HG03175 (cell line): Measurements from ENCODE around the gene ARSG.
"Not testable (repeated sequence)": the region's sequence is repeated elsewhere in the genome, so short reads cannot be mapped to it uniquely, and the experiment has no call there.

ENCODE experiments used
- ATAC-seq: cut with Tn5 transposase; IDR thresholded peaks from one replicate; pipeline ENCODE4 v1.9.1; 2021; ENCODE audit warnings: mild to moderate bottlenecking, moderate library complexity; ENCODE audit not compliant: unreplicated experiment

Gene ARSG

GRCh38 chr17:68276339-68276738 is 15.0 kb upstream of the ARSG start:
- not testable (repeated sequence) for ATAC-seq

- ATAC-seq, result no peak
Measured at GRCh38 chr17:68277807-68278206, 13.5 kb upstream of the ARSG start.

- not testable (repeated sequence) for ATAC-seq
Measured at GRCh38 chr17:68281965-68282364, 9.3 kb upstream of the ARSG start.

GRCh38 chr17:68288375-68288774 is 2.9 kb upstream of the ARSG start:
- no peak for ATAC-seq

GRCh38 chr17:68288804-68289203 is 2.5 kb upstream of the ARSG start:
- no peak for ATAC-seq

GRCh38 chr17:68289473-68289872 is 1.8 kb upstream of the ARSG start:
- no peak for ATAC-seq

GRCh38 chr17:68289936-68290267 is 1.4 kb upstream of the ARSG start:
- ATAC-seq, result no peak

- ATAC-seq, result no peak
Measured at GRCh38 chr17:68290268-68290954, 884 bp upstream of the ARSG start.

- ATAC-seq, result peak; percentile 69
Measured at GRCh38 chr17:68291836-68292688, 767 bp downstream of the ARSG start.

GRCh38 chr17:68292689-68293040 is 1.4 kb downstream of the ARSG start:
- ATAC-seq, result no peak

- no peak for ATAC-seq
Measured at GRCh38 chr17:68293490-68294195, 2.3 kb downstream of the ARSG start.

GRCh38 chr17:68294196-68294555 is 2.9 kb downstream of the ARSG start:
- ATAC-seq, result no peak

- ATAC-seq, result no peak
Measured at GRCh38 chr17:68294617-68295016, 3.3 kb downstream of the ARSG start.

- ATAC-seq, result no peak
Measured at GRCh38 chr17:68295086-68295485, 3.8 kb downstream of the ARSG start.

- no peak for ATAC-seq
Measured at GRCh38 chr17:68296217-68297191, 5.2 kb downstream of the ARSG start.

- no peak for ATAC-seq
Measured at GRCh38 chr17:68297195-68297594, 5.9 kb downstream of the ARSG start.

GRCh38 chr17:68298601-68299000 is 7.3 kb downstream of the ARSG start:
- no peak for ATAC-seq

- no peak for ATAC-seq
Measured at GRCh38 chr17:68299817-68300216, 8.5 kb downstream of the ARSG start.

- no peak for ATAC-seq
Measured at GRCh38 chr17:68301438-68301959, 10.2 kb downstream of the ARSG start.

- ATAC-seq, result no peak
Measured at GRCh38 chr17:68302066-68302564, 10.8 kb downstream of the ARSG start.
